DMS79 treated with DMSO at 0.1 percent for 48 hours (cell line): ENCODE measurements around the gene ST3GAL6.
A peak's percentile ranks its signal among the peaks of the same experiment; 100 is the strongest.

Source experiments
- DNase-seq: peaks from one replicate; lab custom pipeline; 2025; lab: John Stamatoyannopoulos, UW

Gene ST3GAL6

GRCh38 chr3:98763076-98763475 is at the start of gene ST3GAL6:
Gene ST3GAL6, plus strand, starts transcription at chr3:98763340. Its CDS starts 5,101 bp downstream, at chr3:98768441.
- DNase-seq, result no peak

- no peak for DNase-seq
Measured at GRCh38 chr3:98713984-98714383, 49.2 kb upstream of the ST3GAL6 start.

GRCh38 chr3:98717584-98717983 is 45.6 kb upstream of the ST3GAL6 start:
- no peak for DNase-seq

GRCh38 chr3:98718730-98719129 is 44.4 kb upstream of the ST3GAL6 start:
- no peak for DNase-seq

GRCh38 chr3:98721776-98722175 is 41.4 kb upstream of the ST3GAL6 start:
- no peak for DNase-seq

GRCh38 chr3:98722389-98722788 is 40.8 kb upstream of the ST3GAL6 start:
- DNase-seq, result no peak

- no peak for DNase-seq
Measured at GRCh38 chr3:98725352-98725751, 37.8 kb upstream of the ST3GAL6 start.

- no peak for DNase-seq
Measured at GRCh38 chr3:98726084-98726483, 37.1 kb upstream of the ST3GAL6 start.

- DNase-seq, result no peak
Measured at GRCh38 chr3:98727638-98728037, 35.5 kb upstream of the ST3GAL6 start.

GRCh38 chr3:98728672-98729071 is 34.5 kb upstream of the ST3GAL6 start:
- no peak for DNase-seq

- no peak for DNase-seq
Measured at GRCh38 chr3:98730338-98730737, 32.8 kb upstream of the ST3GAL6 start.

GRCh38 chr3:98730886-98731537 is 32.1 kb upstream of the ST3GAL6 start:
- DNase-seq, result no peak

- DNase-seq, result no peak
Measured at GRCh38 chr3:98731720-98732285, 31.3 kb upstream of the ST3GAL6 start.

GRCh38 chr3:98732286-98733052 is 30.7 kb upstream of the ST3GAL6 start:
- DNase-seq, result peak; percentile 18

GRCh38 chr3:98733053-98733811 is 29.9 kb upstream of the ST3GAL6 start:
- DNase-seq, result peak; percentile 14

GRCh38 chr3:98733812-98734281 is 29.3 kb upstream of the ST3GAL6 start:
- DNase-seq, result no peak

- DNase-seq, result no peak
Measured at GRCh38 chr3:98734306-98734705, 28.8 kb upstream of the ST3GAL6 start.

- no peak for DNase-seq
Measured at GRCh38 chr3:98734735-98735134, 28.4 kb upstream of the ST3GAL6 start.

GRCh38 chr3:98735296-98735695 is 27.8 kb upstream of the ST3GAL6 start:
- DNase-seq, result no peak

- no peak for DNase-seq
Measured at GRCh38 chr3:98735761-98736269, 27.3 kb upstream of the ST3GAL6 start.

GRCh38 chr3:98737301-98737700 is 25.8 kb upstream of the ST3GAL6 start:
- DNase-seq, result no peak

GRCh38 chr3:98739266-98739665 is 23.9 kb upstream of the ST3GAL6 start:
- no peak for DNase-seq
